Breast epithelium (tissue), 4 donors: ENCODE measurements around the gene VAPA. TPM values are rescaled to one million over a fixed set of nuclear protein-coding genes. Genes with fewer than 3 reads are reported as not detected.

ENCODE experiments used
- DNase-seq, 2 donors: peaks; one replicate each; pipeline ENCODE4 v3.0.0-alpha.2; 2019; ENCODE audit warnings: low spot score in 2 of 2
- H3K27ac ChIP-seq, 2 donors: fragments of 200-600 bp; sonication (generic) in 1 of 2; one replicate each; pipeline ENCODE4 v1.5.1; 2016 to 2019; ENCODE audit warnings: mild to moderate bottlenecking in 1 of 2
- H3K27me3 ChIP-seq, 2 donors: fragments of 200-600 bp; sonication (generic) in 1 of 2; one replicate each; pipeline versions ENCODE4 v1.5.1 to v1.6.0; 2017 to 2019; ENCODE audit warnings: control low read depth in 1 of 2, mild to moderate bottlenecking in 1 of 2
- H3K36me3 ChIP-seq: fragments of 200-600 bp; one replicate; pipeline ENCODE4 v1.5.1; 2019
- H3K4me1 ChIP-seq, 2 donors: fragments of 200-600 bp; sonication (generic); one replicate each; pipeline ENCODE4 v1.5.1; 2016 to 2019; ENCODE audit warnings: control low read depth in 1 of 2
- H3K4me3 ChIP-seq, 3 donors: fragments of 200-600 bp; sonication (generic); 1 replicate in 2 of 3; 2 replicates in 1 of 3; pipeline ENCODE4 v1.5.1; 2016 to 2019; ENCODE audit warnings: mild to moderate bottlenecking in 3 of 3, moderate library complexity in 2 of 3
- H3K9me3 ChIP-seq, 2 donors: fragments of 200-600 bp; sonication (generic) in 1 of 2; one replicate each; pipeline ENCODE4 v1.5.1; 2016 to 2019; ENCODE audit warnings: control low read depth in 1 of 2
- CTCF ChIP-seq, 3 donors: fragments of 450-650 bp; IDR thresholded peaks; one replicate each; pipeline ENCODE4 v1.5.1; 2016 to 2017; ENCODE audit warnings: antibody characterized with exemption in 3 of 3, mild to moderate bottlenecking in 3 of 3, moderate library complexity in 3 of 3
- POLR2A ChIP-seq: fragments of 450-650 bp; IDR thresholded peaks from one replicate; pipeline ENCODE4 v1.6.1; 2016; ENCODE audit warnings: antibody characterized with exemption, mild to moderate bottlenecking, moderate library complexity
- POLR2AphosphoS5 ChIP-seq, 3 donors: sonication (generic); formaldehyde crosslinking; IDR thresholded peaks; one replicate each; pipeline ENCODE4 v1.6.1; 2017; ENCODE audit warnings: antibody characterized with exemption in 3 of 3
- intact Hi-C: fragments of 100-400 bp; cut with DNase I; formaldehyde crosslinking; loops from one replicate; pipeline ENCODE4 v1.15.1; 2023; ENCODE audit warnings: low total_unique reads
- total RNA-seq, 3 donors: library from RNA; depleted of rRNA; stranded (reverse); fragments of >200 nt; gene quantifications; one replicate each; pipeline ENCODE4 v1.1.0, GENCODE V29; 2016

Gene VAPA
- total RNA-seq, 3 donors from 2014 or later, result 235 to 263 (median 260) TPM

- Histone ChIP-seq H3K9me3 (no peaks in the 10 kb centered on the region), H3K4me3 (no peak overlapping the region), H3K27ac (no peak overlapping the region), H3K4me1 (peaks cover 0 to 4% of the 10 kb centered on the region in 2 donors), H3K27me3 (no peaks in the 10 kb centered on the region), H3K36me3 (no peaks in the 10 kb centered on the region)
- TF ChIP-seq POLR2AphosphoS5 (IDR thresholded peaks at IDR 0.05) (no peak), CTCF (IDR thresholded peaks at IDR 0.05) (no peak), POLR2A (no peak)
- intact Hi-C loops, result no loop called here
- DNase-seq, result no peak
Measured at GRCh38 chr18:9872823-9873222, 41.0 kb upstream of the VAPA start.

DNA sequence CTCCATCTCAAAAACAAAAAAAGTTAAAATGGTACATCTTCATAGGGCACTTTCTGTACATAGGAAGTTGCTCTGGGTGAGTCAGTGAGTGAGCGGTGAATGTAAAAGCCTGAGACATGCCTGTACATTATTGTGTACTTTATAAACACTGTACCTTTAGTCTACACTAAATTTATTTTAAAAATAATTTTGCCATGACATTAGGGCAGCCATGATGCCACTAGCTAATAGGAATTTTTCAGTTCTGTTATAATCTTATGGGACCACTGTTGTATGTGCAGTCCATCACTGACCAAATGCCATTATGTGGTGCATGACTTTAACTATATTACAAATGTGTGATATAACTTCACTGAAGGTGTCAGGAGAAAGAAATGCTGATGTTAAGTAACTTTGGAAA, 39.1 kb upstream of the VAPA start:
- DNase-seq, result no peak
- no peak for TF ChIP-seq POLR2AphosphoS5 (IDR thresholded peaks at IDR 0.05)
- no peak for TF ChIP-seq CTCF (IDR thresholded peaks at IDR 0.05)
- no peak for TF ChIP-seq POLR2A
- no peak overlapping the region for H3K4me3 ChIP-seq
- intact Hi-C loops, result no loop called here
- no peaks in the 10 kb centered on the region for H3K9me3 ChIP-seq
- no peaks in the 10 kb centered on the region for H3K36me3 ChIP-seq
- H3K27ac ChIP-seq, result no peak overlapping the region
- peaks cover 0 to 4% of the 10 kb centered on the region in 2 donors for H3K4me1 ChIP-seq
- no peaks in the 10 kb centered on the region for H3K27me3 ChIP-seq

DNA sequence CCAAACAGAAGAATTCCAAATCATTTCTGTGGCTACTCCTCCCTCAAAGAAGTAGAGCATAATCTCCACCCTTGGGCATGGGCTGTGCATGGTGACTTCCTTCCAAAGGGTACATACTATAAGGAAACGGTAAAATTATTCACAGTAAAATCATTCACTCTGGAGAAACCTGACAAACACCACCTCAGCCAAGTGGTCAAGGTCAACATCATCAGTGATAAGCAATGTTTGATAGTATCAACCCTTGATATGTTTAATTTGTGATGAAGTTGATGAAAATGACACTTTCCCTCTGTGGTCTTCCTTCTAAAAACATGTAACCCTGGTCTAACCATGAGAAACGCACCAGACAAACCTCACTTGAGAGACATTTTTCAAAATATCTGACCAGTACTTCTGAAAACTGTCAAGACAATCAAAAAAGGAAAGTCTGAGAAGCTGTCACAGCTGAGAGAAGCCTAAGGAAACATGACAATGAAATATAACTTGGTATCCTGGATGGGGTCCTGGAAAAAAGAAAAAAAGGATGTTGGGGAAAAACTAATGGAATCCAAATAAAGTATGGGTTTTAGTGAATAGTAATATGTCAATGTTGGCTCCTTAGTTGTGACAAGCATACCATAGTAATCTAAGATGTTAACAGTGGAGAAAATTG, 37.5 kb upstream of the VAPA start:
- no peak for TF ChIP-seq POLR2AphosphoS5 (IDR thresholded peaks at IDR 0.05)
- TF ChIP-seq CTCF (IDR thresholded peaks at IDR 0.05), result no peak
- no peak for TF ChIP-seq POLR2A
- intact Hi-C loops, result loop anchor here (1.0 kb wide), 1 partner anchor 9 kb away; no protein-coding TSS in a partner anchor
- peak overlapping the region in 1 of 3 donors; percentile 21 for H3K4me3 ChIP-seq
- no peaks in the 10 kb centered on the region for H3K27me3 ChIP-seq
- H3K9me3 ChIP-seq, result no peaks in the 10 kb centered on the region
- H3K27ac ChIP-seq, result peak overlapping the region in 1 of 2 donors; percentile 17
- DNase-seq, result no peak
- H3K36me3 ChIP-seq, result no peaks in the 10 kb centered on the region
- no peaks in the 10 kb centered on the region for H3K4me1 ChIP-seq

DNA sequence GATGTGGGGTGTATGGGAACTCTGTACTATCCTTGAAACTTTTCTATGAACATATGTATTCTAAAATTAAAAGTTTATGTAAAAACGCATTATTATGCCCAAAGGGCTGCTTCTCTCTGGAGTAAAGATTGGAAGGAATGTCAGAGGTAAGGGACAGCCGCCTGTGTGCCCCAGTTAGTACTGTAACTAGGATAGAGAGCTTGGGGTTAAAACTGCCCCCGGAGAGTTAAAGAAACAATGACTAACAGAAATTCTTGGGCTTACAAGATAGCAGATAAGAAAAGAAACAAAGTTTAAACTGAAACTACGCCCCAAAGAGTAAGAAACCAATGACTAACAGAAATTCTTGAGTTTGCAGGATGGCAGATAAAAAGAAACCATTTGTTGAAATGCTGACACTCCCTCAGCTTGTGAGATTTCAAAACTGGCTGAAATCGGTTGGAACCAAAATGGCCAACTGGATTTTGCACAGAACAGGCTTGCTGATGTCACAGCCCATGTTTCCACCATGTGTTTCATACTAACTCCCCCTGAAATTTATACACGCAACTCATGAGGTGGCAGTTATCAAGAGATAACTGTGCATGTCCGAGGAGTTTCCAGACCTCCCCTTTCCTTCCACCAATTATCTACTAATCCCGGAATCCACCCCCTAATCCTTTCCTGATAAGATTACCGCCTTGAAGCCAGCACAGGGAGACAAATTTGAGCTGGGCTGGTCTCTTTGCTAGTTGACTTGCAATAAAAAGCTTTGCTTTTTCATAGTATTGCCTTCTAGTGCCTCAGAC, 36.8 kb upstream of the VAPA start:
- H3K4me1 ChIP-seq, result no peaks in the 10 kb centered on the region
- H3K36me3 ChIP-seq, result no peaks in the 10 kb centered on the region
- H3K27ac ChIP-seq, result peak overlapping the region; percentile 3 to 17
- peak overlapping the region; percentile 1 to 24 (median 21) for H3K4me3 ChIP-seq
- intact Hi-C loops, result loop anchor here (1.0 kb wide), 1 partner anchor 10 kb away; no protein-coding TSS in a partner anchor
- H3K9me3 ChIP-seq, result no peaks in the 10 kb centered on the region
- no peaks in the 10 kb centered on the region for H3K27me3 ChIP-seq
- DNase-seq, result no peak
- no peak for TF ChIP-seq CTCF (IDR thresholded peaks at IDR 0.05)
- TF ChIP-seq POLR2AphosphoS5 (IDR thresholded peaks at IDR 0.05), result no peak
- no peak for TF ChIP-seq POLR2A

GRCh38 chr18:9877655-9878014, 36.2 kb upstream of the VAPA start:
- no peaks in the 10 kb centered on the region for H3K4me1 ChIP-seq
- H3K36me3 ChIP-seq, result no peaks in the 10 kb centered on the region
- intact Hi-C loops, result no loop called here
- no peaks in the 10 kb centered on the region for H3K27me3 ChIP-seq
- no peak for DNase-seq
- TF ChIP-seq POLR2AphosphoS5 (IDR thresholded peaks at IDR 0.05) (no peak), POLR2A (no peak), CTCF (IDR thresholded peaks at IDR 0.05) (no peak)
- no peaks in the 10 kb centered on the region for H3K9me3 ChIP-seq
- H3K27ac ChIP-seq, result peak overlapping the region in 1 of 2 donors; percentile 3
- peak overlapping the region in 1 of 3 donors; percentile 4 for H3K4me3 ChIP-seq
